HG03060 (cell line): ENCODE results near the gene TRAF3.

ENCODE experiments used
- ATAC-seq: cut with Tn5 transposase; IDR thresholded peaks from one replicate; pipeline ENCODE4 v1.9.1; 2021; ENCODE audit warnings: low read depth, moderate number of reproducible peaks; ENCODE audit not compliant: unreplicated experiment

The TRAF3 gene, protein sequence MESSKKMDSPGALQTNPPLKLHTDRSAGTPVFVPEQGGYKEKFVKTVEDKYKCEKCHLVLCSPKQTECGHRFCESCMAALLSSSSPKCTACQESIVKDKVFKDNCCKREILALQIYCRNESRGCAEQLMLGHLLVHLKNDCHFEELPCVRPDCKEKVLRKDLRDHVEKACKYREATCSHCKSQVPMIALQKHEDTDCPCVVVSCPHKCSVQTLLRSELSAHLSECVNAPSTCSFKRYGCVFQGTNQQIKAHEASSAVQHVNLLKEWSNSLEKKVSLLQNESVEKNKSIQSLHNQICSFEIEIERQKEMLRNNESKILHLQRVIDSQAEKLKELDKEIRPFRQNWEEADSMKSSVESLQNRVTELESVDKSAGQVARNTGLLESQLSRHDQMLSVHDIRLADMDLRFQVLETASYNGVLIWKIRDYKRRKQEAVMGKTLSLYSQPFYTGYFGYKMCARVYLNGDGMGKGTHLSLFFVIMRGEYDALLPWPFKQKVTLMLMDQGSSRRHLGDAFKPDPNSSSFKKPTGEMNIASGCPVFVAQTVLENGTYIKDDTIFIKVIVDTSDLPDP

DNA sequence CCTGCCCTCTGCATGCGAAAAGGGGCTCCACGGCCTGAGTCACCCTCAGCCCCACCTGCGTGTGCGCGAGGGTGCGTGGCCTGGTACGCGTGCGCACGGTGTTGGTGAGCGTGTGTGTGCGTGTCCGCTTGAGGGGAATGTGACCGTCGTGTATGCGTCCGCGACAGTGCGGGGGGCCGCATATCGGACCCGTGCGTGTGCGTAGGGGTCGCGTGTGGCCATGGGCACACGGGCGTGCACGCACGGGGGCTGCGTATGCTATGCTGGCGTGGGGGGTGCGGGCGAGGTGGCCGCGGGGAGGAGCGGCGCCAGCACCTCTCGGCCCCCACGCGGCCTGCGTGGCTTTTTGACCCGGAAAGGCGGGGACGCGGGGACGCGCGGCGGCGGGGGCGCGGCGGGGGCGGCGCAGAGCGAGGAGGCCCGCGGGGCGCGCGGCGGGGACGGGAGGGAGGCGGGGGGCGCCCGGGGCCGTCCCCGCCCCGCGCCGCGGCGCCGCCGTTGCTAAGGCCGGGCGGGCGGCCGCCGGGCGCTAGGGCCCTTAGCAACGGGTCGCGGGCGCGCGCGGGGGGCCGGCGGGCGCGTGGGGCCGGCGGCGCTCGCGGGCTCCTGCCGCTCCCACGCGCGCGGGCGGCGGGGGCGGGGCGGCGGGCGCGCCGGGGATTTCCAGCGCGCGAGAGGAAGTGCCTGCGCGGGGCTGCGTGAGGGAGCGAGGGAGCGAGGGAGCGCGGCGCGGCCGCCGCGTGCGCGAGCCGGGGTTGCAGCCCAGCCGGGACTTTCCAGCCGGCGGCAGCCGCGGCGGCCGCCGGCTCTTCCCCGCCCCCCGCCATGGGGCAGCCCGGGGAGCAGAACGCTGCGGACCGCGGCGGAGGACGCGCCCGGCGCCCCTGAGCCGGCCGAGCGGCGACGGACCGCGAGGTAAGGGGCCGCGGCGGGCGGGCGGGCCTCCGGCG, at the start of gene TRAF3:
Gene TRAF3, plus strand, starts transcription at position 689 of the 950 bp plus-strand sequence. CDS start 92,753 bp downstream, outside the sequence.
- no peak for ATAC-seq

- ATAC-seq: no peak
These were observed 48.7 kb upstream of the TRAF3 start for GRCh38 chr14:102728501-102728900.

- no peak for ATAC-seq
These were observed 48.0 kb upstream of the TRAF3 start for GRCh38 chr14:102729268-102729667.

DNA sequence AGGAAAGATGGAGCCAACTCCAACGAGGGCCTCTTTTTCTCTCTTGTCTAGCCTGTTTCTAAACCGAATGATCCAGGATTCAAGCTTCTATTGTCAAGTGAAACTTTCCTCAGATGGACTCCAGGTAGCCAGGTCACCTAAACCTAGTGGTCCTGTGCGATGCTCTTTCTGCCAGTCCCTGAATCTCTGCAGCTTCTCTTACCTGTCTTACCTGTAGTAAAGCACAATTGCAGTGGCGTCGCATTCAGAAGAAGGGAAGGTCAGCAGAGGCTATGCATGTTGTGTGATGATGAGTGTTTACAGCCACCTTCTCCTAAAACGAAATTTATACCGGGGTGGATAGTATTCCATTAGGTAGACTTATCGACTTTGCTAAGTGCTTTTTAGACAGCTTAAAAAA, 47.4 kb upstream of the TRAF3 start:
- ATAC-seq: no peak

DNA sequence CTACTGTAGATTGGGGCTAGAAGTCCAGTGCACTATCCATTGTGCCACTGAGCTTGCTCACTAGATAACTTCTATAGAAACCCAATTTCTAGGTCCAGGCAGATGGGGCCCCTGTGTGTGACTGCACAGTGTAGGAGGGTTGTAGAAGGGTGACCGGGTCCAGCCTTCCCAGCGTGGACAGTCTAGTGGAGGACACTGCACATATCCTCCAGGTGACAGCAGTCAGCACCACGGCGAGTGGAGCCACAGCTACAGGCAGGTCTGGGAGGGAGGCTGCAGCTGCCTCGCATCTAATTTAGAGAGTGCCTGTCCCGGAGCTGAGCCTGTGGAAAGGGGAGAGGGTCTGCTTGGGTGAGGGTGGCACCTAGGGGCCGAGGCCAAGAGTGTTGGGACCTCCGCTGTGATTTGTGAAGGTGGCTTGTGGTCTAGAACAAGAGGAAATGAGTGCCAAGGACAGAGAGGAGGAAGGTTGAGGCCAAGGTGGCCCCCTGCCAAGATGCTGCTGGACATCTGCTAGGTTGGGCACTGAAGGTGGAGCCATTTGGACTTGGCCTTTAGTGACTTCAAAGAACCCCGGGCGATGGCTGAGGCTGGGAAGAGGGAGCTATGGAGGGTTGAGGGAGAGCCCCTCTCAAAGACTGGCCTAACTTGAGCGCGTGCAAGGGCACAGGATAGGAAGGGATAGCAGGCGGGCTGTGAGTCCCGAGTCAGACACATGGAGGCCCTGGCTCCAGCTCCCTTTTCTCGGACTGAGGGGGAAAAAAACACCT, 46.0 kb upstream of the TRAF3 start:
- no peak for ATAC-seq

DNA sequence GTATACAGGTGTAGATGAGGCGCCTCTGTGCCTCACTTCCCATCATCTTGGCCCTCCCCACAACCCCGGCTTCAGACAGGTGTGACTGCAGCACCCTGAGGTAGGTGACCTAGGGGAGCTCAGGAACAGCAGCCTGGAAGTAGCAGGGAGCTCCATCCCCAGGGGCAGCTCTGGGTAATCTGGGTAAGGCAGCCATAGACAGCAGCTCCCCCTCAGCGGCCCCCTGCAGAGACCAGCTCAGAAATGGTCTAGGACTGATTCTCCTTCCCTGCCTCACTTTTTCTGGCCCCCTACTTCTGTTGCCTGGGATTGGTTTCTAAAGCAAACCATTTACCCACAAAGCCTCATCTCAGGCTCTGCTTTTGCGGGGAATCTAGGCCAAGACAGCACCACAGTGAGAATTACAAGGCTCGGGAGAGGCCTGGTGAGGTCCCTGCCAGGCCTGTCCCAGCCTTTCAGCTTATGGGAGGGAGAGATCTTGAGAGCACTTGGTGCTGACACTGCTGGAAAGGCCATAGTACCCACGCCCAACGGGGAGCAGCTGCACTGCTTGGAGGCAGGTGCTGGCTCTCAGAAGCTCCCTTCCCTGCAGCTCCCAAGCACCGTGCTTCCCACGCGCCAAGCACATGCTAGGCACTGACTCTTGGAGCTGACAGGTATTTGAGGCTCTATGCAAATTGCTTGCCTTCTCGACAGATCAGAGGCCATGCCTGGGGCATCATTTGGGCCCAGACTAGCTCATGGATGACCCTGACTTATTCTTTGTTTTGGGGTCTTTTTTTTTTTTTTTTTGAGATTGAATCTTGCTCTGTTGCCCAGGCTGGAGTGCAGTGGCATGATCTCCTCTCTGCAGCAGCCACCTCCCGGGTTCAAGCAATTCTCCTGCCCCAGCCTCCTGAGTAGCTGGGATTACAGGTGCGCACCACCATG, 45.1 kb upstream of the TRAF3 start:
- no peak for ATAC-seq

- no peak for ATAC-seq
These were observed 44.3 kb upstream of the TRAF3 start for GRCh38 chr14:102732924-102733323.

GRCh38 chr14:102733326-102733725, 43.9 kb upstream of the TRAF3 start:
- ATAC-seq: no peak

DNA sequence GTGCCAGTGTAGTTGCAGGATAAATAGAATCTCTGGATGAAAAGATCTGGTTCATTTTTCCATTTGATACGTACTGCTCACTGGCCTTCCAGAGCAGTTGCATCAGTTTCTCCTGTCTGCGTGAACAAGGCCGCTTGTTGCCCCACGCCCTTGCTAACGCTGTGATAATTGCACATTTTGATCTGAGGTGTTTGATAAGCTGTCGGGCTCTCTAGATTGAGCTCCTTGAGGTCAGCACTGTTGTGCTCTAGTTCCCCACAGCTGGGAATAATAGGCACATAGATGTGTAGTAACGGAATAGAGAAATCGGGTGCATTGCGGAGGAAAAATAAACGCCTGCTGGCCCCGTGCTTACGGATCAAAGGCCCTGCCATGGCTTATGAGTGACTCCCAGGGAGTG, 42.8 kb upstream of the TRAF3 start:
- ATAC-seq: no peak

- no peak for ATAC-seq
These were observed 40.3 kb upstream of the TRAF3 start for GRCh38 chr14:102736956-102737355.

GRCh38 chr14:102737402-102738372, 39.6 kb upstream of the TRAF3 start:
- ATAC-seq: no peak

DNA sequence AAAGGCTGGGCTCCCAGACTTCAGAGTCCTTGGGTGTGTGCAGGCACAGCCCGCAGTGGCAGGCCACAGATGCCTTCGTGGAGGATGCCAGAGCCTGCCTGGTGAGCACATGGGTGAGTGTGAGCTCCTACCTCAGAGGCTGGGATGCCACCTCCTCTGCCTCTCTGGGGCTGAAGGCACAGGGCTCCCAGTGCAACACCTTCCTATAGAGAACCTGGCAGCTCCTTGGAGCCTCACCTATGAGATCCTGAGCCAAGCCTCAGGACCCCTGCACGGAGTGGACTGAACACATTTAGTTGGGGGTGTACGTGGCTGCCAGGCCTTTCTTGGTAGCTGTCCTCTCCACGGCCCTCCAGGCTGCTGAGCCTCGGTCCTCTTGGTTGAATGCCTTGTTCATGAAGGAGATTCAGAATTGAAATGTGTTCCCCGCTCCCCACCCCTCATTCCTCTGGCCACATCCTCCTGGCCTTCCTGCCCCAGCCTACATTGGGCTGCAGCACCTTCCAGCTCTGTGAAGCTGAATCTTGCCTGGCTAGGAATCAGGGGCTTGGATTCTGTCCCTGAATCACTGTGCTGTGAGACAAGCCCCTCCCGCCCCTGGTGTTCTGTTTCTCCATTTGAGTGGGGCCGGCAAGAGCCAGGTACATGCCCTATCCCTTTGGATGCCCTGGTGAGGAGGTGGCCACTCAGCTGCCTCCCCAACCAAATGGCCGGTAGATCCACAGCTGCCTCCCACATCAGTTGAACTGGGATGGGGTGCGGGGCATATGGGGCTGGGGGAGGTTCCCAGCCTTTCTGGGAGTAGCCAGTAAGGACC, 38.7 kb upstream of the TRAF3 start:
- ATAC-seq: no peak

DNA sequence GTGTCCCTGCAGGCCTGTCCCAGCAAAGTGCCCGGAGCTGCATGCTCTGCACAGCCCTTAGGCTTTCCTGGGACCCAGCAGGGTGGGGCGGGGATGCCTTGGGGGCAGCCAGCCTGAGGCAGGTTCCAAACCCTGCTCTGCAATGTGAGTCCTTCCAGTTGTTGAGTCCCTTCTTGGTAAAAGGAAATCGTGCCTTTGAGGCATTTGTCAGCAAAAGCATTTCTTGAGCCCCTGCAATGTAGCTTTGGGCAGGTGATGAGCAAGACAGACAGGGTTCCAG, 38.1 kb upstream of the TRAF3 start:
- no peak for ATAC-seq

GRCh38 chr14:102746634-102747438, 30.4 kb upstream of the TRAF3 start:
- no peak for ATAC-seq

DNA sequence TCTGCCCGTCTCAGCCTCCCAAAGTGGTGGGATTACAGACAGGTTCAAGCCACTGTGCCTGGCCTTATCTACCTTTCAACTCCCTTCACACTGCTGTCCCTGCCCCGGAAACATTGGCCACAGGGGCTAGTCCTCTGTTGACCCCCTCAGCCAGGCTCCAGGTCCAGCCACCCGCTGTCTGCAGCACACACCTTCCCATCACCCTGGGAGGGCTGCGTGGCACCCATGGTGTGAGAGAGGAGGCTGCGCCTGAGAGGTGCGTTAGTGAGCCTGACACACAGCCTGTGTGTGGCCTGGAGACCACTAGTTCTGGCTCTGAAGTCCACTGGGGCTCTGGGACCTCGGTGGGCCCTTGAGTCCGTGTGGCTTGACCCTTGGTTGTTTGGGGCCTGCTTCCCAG, 28.4 kb upstream of the TRAF3 start:
- ATAC-seq: no peak

- no peak for ATAC-seq
These were observed 27.6 kb upstream of the TRAF3 start for GRCh38 chr14:102749393-102750305.
